Kidney epithelial cell (primary cell): ENCODE measurements around the gene POLRMT. TPM values are rescaled to one million over a fixed set of nuclear protein-coding genes. Genes with fewer than 3 reads are reported as not detected.

Experiments used
- DNase-seq: peaks from one replicate; pipeline ENCODE4 v3.0.0-alpha.2; 2010; ENCODE audit warnings: low read depth
- H3K27me3 ChIP-seq: 2 replicates; pipeline ENCODE4 v1.6.0; 2011; ENCODE audit warnings: low read length; ENCODE audit not compliant: control insufficient read depth, insufficient read depth
- H3K36me3 ChIP-seq: 2 replicates; pipeline ENCODE4 v1.5.1; 2011; ENCODE audit warnings: low read length; ENCODE audit not compliant: control insufficient read depth, insufficient read depth
- H3K4me3 ChIP-seq: 2 replicates; pipeline ENCODE4 v1.5.1; 2011; ENCODE audit warnings: low read depth, mild to moderate bottlenecking, control low read depth, low read length
- CTCF ChIP-seq: IDR thresholded peaks from 2 replicates; pipeline ENCODE4 v1.5.1; 2011; ENCODE audit warnings: mild to moderate bottlenecking, moderate library complexity, low read length, control low read depth, inconsistent platforms; ENCODE audit not compliant: insufficient read depth, poor library complexity, severe bottlenecking
- total RNA-seq: library from RNA; depleted of rRNA; stranded (reverse); fragments of >200 nt; gene quantifications from 2 replicates; pipeline ENCODE4 v1.2.3, GENCODE V29; 2015

Gene POLRMT
- total RNA-seq, 1 donor from 2014 or later = 47.6 TPM

- Histone ChIP-seq H3K4me3 (no peak overlapping the region), H3K27me3 (peaks cover 4% of the 10 kb centered on the region), H3K36me3 (no peaks in the 10 kb centered on the region)
- no peak for TF ChIP-seq CTCF
- DNase-seq = no peak
Measured at GRCh38 chr19:601310-601709, 32.0 kb downstream of the POLRMT start.

- no peaks in the 10 kb centered on the region for H3K36me3 ChIP-seq
- no peak for DNase-seq
- no peak for TF ChIP-seq CTCF
Measured at GRCh38 chr19:597406-598315, 35.7 kb downstream of the POLRMT start.

GRCh38 chr19:596263-596655 lies 37.1 kb downstream of the POLRMT start:
- DNase-seq = no peak
- Histone ChIP-seq H3K27me3 (peaks cover 38% of the 10 kb centered on the region), H3K4me3 (no peak overlapping the region), H3K36me3 (no peaks in the 10 kb centered on the region)
- no peak for TF ChIP-seq CTCF

More at GRCh38 chr19:597406-598315, 35.7 kb downstream of the POLRMT start:
- Histone ChIP-seq H3K27me3 (peaks cover 24% of the 10 kb centered on the region), H3K4me3 (no peak overlapping the region)

- no peak for TF ChIP-seq CTCF
- Histone ChIP-seq H3K4me3 (no peak overlapping the region), H3K36me3 (no peaks in the 10 kb centered on the region), H3K27me3 (peaks cover 45% of the 10 kb centered on the region)
- DNase-seq = no peak
Measured at GRCh38 chr19:595326-596262, 37.7 kb downstream of the POLRMT start.

GRCh38 chr19:594265-594870 lies 39.0 kb downstream of the POLRMT start:
- Histone ChIP-seq H3K36me3 (no peaks in the 10 kb centered on the region), H3K4me3 (no peak overlapping the region), H3K27me3 (peaks cover 50% of the 10 kb centered on the region)
- no peak for TF ChIP-seq CTCF
- DNase-seq = no peak
